ENCODE results near the gene PARVG. TPM values are rescaled to one million over a fixed set of nuclear protein-coding genes. Genes with fewer than 3 reads are reported as not detected.

PARVG gene
- total and polyA plus RNA-seq, 10 of the 15 experiments (the other 5 are each of a cell fraction or from before 2014, with no cell fraction given) = 6.3 to 123 (median 71.9) TPM

DNA sequence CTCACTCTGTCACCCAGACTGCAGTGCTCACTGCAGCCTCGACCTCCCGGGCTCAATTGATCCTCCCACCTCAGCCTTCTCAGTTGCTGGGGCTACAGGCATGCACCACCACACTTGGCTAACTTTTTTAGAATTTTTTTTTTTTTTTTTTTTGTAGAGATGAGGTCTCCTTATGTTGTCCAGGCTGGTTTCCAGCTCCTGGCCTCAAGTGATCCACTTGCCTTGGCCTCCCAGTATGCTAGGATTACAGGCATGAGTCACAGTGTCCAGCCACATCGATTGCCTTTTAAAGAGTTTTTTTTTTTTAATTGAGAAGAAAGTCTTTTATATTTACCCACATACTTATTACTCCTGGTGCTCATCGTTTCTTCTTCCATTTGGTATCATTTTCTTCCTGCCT, 30.0 kb downstream of the PARVG start:
- ChIA-PET SMC1A (ENCODE audit: uncharacterized antibody, unreplicated experiment) (no interaction called here), CTCF (no interaction called here), RAD21 (ENCODE audit: unreplicated experiment) (no interaction called here), POLR2A (no interaction called here)
- TF ChIP-seq NR2F1 (conservative IDR thresholded peaks at IDR 0.05) = no peak
- TF ChIP-seq KDM1A (IDR thresholded peaks at IDR 0.05; ENCODE audit: borderline replicate concordance) = no peak
- TF ChIP-seq, protein P1, sequence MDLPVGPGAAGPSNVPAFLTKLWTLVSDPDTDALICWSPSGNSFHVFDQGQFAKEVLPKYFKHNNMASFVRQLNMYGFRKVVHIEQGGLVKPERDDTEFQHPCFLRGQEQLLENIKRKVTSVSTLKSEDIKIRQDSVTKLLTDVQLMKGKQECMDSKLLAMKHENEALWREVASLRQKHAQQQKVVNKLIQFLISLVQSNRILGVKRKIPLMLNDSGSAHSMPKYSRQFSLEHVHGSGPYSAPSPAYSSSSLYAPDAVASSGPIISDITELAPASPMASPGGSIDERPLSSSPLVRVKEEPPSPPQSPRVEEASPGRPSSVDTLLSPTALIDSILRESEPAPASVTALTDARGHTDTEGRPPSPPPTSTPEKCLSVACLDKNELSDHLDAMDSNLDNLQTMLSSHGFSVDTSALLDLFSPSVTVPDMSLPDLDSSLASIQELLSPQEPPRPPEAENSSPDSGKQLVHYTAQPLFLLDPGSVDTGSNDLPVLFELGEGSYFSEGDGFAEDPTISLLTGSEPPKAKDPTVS (IDR thresholded peaks at IDR 0.05; ENCODE audit: low read depth, low read length) = no peak
- TF ChIP-seq ZBED1 (IDR thresholded peaks at IDR 0.05; ENCODE audit: borderline replicate concordance) = no peak
- no peak for TF ChIP-seq BACH1 (IDR thresholded peaks at IDR 0.05; ENCODE audit: borderline replicate concordance)
- TF ChIP-seq SREBF2 (IDR thresholded peaks at IDR 0.05; ENCODE audit: low read length) = no peak
- no peak for TF ChIP-seq ATF7 (IDR thresholded peaks at IDR 0.05; ENCODE audit: low read depth)
- TF ChIP-seq HDAC6 (IDR thresholded peaks at IDR 0.05; ENCODE audit: unreplicated experiment) = no peak
- TF ChIP-seq, protein P2, sequence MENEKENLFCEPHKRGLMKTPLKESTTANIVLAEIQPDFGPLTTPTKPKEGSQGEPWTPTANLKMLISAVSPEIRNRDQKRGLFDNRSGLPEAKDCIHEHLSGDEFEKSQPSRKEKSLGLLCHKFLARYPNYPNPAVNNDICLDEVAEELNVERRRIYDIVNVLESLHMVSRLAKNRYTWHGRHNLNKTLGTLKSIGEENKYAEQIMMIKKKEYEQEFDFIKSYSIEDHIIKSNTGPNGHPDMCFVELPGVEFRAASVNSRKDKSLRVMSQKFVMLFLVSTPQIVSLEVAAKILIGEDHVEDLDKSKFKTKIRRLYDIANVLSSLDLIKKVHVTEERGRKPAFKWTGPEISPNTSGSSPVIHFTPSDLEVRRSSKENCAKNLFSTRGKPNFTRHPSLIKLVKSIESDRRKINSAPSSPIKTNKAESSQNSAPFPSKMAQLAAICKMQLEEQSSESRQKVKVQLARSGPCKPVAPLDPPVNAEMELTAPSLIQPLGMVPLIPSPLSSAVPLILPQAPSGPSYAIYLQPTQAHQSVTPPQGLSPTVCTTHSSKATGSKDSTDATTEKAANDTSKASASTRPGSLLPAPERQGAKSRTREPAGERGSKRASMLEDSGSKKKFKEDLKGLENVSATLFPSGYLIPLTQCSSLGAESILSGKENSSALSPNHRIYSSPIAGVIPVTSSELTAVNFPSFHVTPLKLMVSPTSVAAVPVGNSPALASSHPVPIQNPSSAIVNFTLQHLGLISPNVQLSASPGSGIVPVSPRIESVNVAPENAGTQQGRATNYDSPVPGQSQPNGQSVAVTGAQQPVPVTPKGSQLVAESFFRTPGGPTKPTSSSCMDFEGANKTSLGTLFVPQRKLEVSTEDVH (IDR thresholded peaks at IDR 0.05; ENCODE audit: low read depth, partially characterized antibody) = no peak
- no peak for TF ChIP-seq ESRRA (IDR thresholded peaks at IDR 0.05; ENCODE audit: low read length)
- TF ChIP-seq BRCA1 (IDR thresholded peaks at IDR 0.05; ENCODE audit: low read depth, low read length) = no peak
- Histone ChIP-seq H3K27me3 (replicated peaks in 1 of 2; ENCODE audit: control insufficient read depth in 2 of 2, insufficient read depth in 2 of 2, low read length in 1 of 2) (no peaks in the 10 kb centered on the region), H3K79me2 (ENCODE audit: control insufficient read depth, insufficient read depth, low read length) (no peaks in the 10 kb centered on the region), H3K4me1 (ENCODE audit: control insufficient read depth, insufficient read depth, low read length) (0 out of 2 replicates have a peak, but pooled peaks cover 3% of the 10 kb centered on the region), H3K4me3 (no peak overlapping the region), H3K9ac (ENCODE audit: control insufficient read depth, insufficient read depth, low read length) (no peak overlapping the region), H3K36me3 (ENCODE audit: control insufficient read depth in 2 of 2, insufficient read depth in 2 of 2, low read length in 1 of 2) (no peaks in the 10 kb centered on the region), H2AFZ (ENCODE audit: control insufficient read depth, low read depth, low read length) (no peak overlapping the region), H3K9me3 (replicated peaks; ENCODE audit: control insufficient read depth, insufficient read depth, low read length) (no peaks in the 10 kb centered on the region; the same call in 2 of the 3 replicates), H3K27ac (ENCODE audit: control insufficient read depth, insufficient read depth) (no peak overlapping the region), H3K4me2 (ENCODE audit: control insufficient read depth, insufficient read depth) (no peak overlapping the region), H4K20me1 (ENCODE audit: control insufficient read depth, insufficient read depth) (no peaks in the 10 kb centered on the region)
- in situ Hi-C loops (cut with MboI) (no loop called here), intact Hi-C loops (cut with micrococcal nuclease; ENCODE audit: unreplicated experiment) (no loop called here)
- FAIRE-seq (no peak), DNase-seq (ENCODE audit: low read depth, low spot score) (no peak), ATAC-seq (no peak)
- 33% methylated on average over 4 of the region's 4 CpGs for WGBS (ENCODE audit: insufficient coverage, insufficient replicate concordance, low lambda C conversion rate, missing lambda C conversion rate)
- no TSS peak for BruUV-seq (replicated peaks)

Measured in GM12878 (cell line).